ENCODE results near the gene KCNAB2.

Gene KCNAB2

GRCh38 chr1:6086762-6087376 is 41.2 kb downstream of the KCNAB2 start:
- H3K36me3 ChIP-seq (ENCODE audit: insufficient read depth, low read length) = peaks cover 83% of the 10 kb centered on the region; the same call in 1 of the 2 replicates
- H3K4me2 ChIP-seq (ENCODE audit: low read depth, low read length, poor library complexity, severe bottlenecking) = no peak overlapping the region
- TF ChIP-seq EZH2phosphoT487 (IDR thresholded peaks at IDR 0.05; ENCODE audit: borderline replicate concordance) (no peak), CTCF (conservative IDR thresholded peaks at IDR 0.05; ENCODE audit: low read length) (no peak)
- no peaks in the 10 kb centered on the region for H3F3A ChIP-seq (ENCODE audit: low read depth)
- H3K9ac ChIP-seq (ENCODE audit: low read depth, low read length, poor library complexity, severe bottlenecking) = no peak overlapping the region
- no peaks in the 10 kb centered on the region for H3K9me3 ChIP-seq (ENCODE audit: insufficient read depth, low read depth, low read length)
- no peaks in the 10 kb centered on the region for H3K4me1 ChIP-seq (ENCODE audit: insufficient read depth, low read length, poor library complexity, severe bottlenecking)
- H3K9me2 ChIP-seq (replicated peaks; ENCODE audit: low read depth, low read length) = no peaks in the 10 kb centered on the region
- no peaks in the 10 kb centered on the region for H3K79me2 ChIP-seq (ENCODE audit: insufficient read depth, low read length)
- peaks cover under 1% of the 10 kb centered on the region for H4K20me1 ChIP-seq (ENCODE audit: insufficient read depth, low read length, poor library complexity, severe bottlenecking)
- no peak overlapping the region for H2AFZ ChIP-seq (ENCODE audit: low read length)
- H3K27me3 ChIP-seq (ENCODE audit: insufficient read depth, low read length, poor library complexity, severe bottlenecking) = no peaks in the 10 kb centered on the region
- H3K4me3 ChIP-seq (ENCODE audit: low read length, poor library complexity, severe bottlenecking) = no peak overlapping the region

- TF ChIP-seq EZH2phosphoT487 (IDR thresholded peaks at IDR 0.05; ENCODE audit: borderline replicate concordance) (no peak), CTCF (conservative IDR thresholded peaks at IDR 0.05; ENCODE audit: low read length) (no peak)
- peaks cover 83% of the 10 kb centered on the region; the same call in 1 of the 2 replicates for H3K36me3 ChIP-seq (ENCODE audit: insufficient read depth, low read length)
These were observed 41.7 kb downstream of the KCNAB2 start for GRCh38 chr1:6087377-6087772.

GRCh38 chr1:6087958-6088357 is 42.3 kb downstream of the KCNAB2 start:
- Histone ChIP-seq H3K4me3 (ENCODE audit: low read length, poor library complexity, severe bottlenecking) (no peak overlapping the region), H3K9ac (ENCODE audit: low read depth, low read length, poor library complexity, severe bottlenecking) (no peak overlapping the region), H4K20me1 (ENCODE audit: insufficient read depth, low read length, poor library complexity, severe bottlenecking) (peaks cover 4% of the 10 kb centered on the region), H3K9me3 (ENCODE audit: insufficient read depth, low read depth, low read length) (no peaks in the 10 kb centered on the region), H3K36me3 (ENCODE audit: insufficient read depth, low read length) (peaks cover 83% of the 10 kb centered on the region; the same call in 1 of the 2 replicates), H3K4me2 (ENCODE audit: low read depth, low read length, poor library complexity, severe bottlenecking) (no peak overlapping the region), H3K79me2 (ENCODE audit: insufficient read depth, low read length) (no peaks in the 10 kb centered on the region), H2AFZ (ENCODE audit: low read length) (no peak overlapping the region), H3K4me1 (ENCODE audit: insufficient read depth, low read length, poor library complexity, severe bottlenecking) (no peaks in the 10 kb centered on the region), H3K27me3 (ENCODE audit: insufficient read depth, low read length, poor library complexity, severe bottlenecking) (no peaks in the 10 kb centered on the region), H3K9me2 (replicated peaks; ENCODE audit: low read depth, low read length) (no peaks in the 10 kb centered on the region), H3F3A (ENCODE audit: low read depth) (no peaks in the 10 kb centered on the region)
- TF ChIP-seq CTCF (conservative IDR thresholded peaks at IDR 0.05; ENCODE audit: low read length) (no peak), EZH2phosphoT487 (IDR thresholded peaks at IDR 0.05; ENCODE audit: borderline replicate concordance) (no peak)

More at GRCh38 chr1:6087377-6087772, 41.7 kb downstream of the KCNAB2 start:
- no peak overlapping the region for H3K4me2 ChIP-seq (ENCODE audit: low read depth, low read length, poor library complexity, severe bottlenecking)
- H3K9me3 ChIP-seq (ENCODE audit: insufficient read depth, low read depth, low read length) = no peaks in the 10 kb centered on the region
- no peaks in the 10 kb centered on the region for H3F3A ChIP-seq (ENCODE audit: low read depth)
- no peak overlapping the region for H3K9ac ChIP-seq (ENCODE audit: low read depth, low read length, poor library complexity, severe bottlenecking)
- H3K4me3 ChIP-seq (ENCODE audit: low read length, poor library complexity, severe bottlenecking) = no peak overlapping the region
- H3K79me2 ChIP-seq (ENCODE audit: insufficient read depth, low read length) = no peaks in the 10 kb centered on the region
- H3K4me1 ChIP-seq (ENCODE audit: insufficient read depth, low read length, poor library complexity, severe bottlenecking) = no peaks in the 10 kb centered on the region
- H3K9me2 ChIP-seq (replicated peaks; ENCODE audit: low read depth, low read length) = no peaks in the 10 kb centered on the region
- H3K27me3 ChIP-seq (ENCODE audit: insufficient read depth, low read length, poor library complexity, severe bottlenecking) = no peaks in the 10 kb centered on the region
- H2AFZ ChIP-seq (ENCODE audit: low read length) = no peak overlapping the region
- H4K20me1 ChIP-seq (ENCODE audit: insufficient read depth, low read length, poor library complexity, severe bottlenecking) = peaks cover 4% of the 10 kb centered on the region
